K562 (cell line): ENCODE measurements around the gene MED20. TPM values are rescaled to one million over a fixed set of nuclear protein-coding genes. Genes with fewer than 3 reads are reported as not detected.

Experiments used
- ADNP ChIP-seq: fragments of 200-800 bp; sonication (Bioruptor generic); IDR thresholded peaks from 2 replicates; pipeline ENCODE4 v1.6.1; 2016; ENCODE audit warnings: missing genetic modification characterization, missing compliant biosample characterization
- ATF2 ChIP-seq: sonication (generic); formaldehyde crosslinking; IDR thresholded peaks from 2 replicates; pipeline ENCODE4 v1.8.1; 2022; ENCODE audit warnings: missing genetic modification reagents
- CHCHD3 ChIP-seq: fragments of 250-450 bp; sonication (Bioruptor Pico); IDR thresholded peaks from 2 replicates; pipeline ENCODE4 v2.1.2; 2022; ENCODE audit warnings: mild to moderate bottlenecking
- ETV1 ChIP-seq: fragments of 450-650 bp; conservative IDR thresholded peaks from 2 replicates; pipeline ENCODE4 v1.6.1; 2016; ENCODE audit warnings: missing genetic modification characterization, control low read depth, low read depth, missing compliant biosample characterization
- ETV5 ChIP-seq: sonication (generic); formaldehyde crosslinking; IDR thresholded peaks from 2 replicates; pipeline ENCODE4 v1.4.0; 2020; ENCODE audit warnings: low read depth, mild to moderate bottlenecking, missing genetic modification reagents
- HES1 ChIP-seq: fragments of 450-650 bp; IDR thresholded peaks from 2 replicates; pipeline ENCODE4 v1.6.1; 2016; ENCODE audit warnings: low read depth, mild to moderate bottlenecking, moderate library complexity
- MAFK ChIP-seq: IDR thresholded peaks from 2 replicates; pipeline ENCODE4 v1.6.1; 2011; ENCODE audit warnings: low read length, improper control_type of control experiment
- NR2C1 ChIP-seq, 2 experiments: fragments of 450-650 bp; IDR thresholded peaks; 2 replicates each; pipeline ENCODE4 v1.6.1; 2017; ENCODE audit warnings: mild to moderate bottlenecking in 2 of 2, antibody characterized with exemption in 1 of 2, inconsistent platforms in 1 of 2, missing compliant biosample characterization in 1 of 2, missing genetic modification characterization in 1 of 2
- SAFB2 ChIP-seq: fragments of 200-400 bp; formaldehyde crosslinking; IDR thresholded peaks from 2 replicates; pipeline ENCODE4 v1.6.1; 2018; ENCODE audit warnings: borderline replicate concordance, low read length, low read depth, moderate library complexity; ENCODE audit not compliant: severe bottlenecking
- SLC30A9 ChIP-seq: fragments of 250-450 bp; sonication (Bioruptor Pico); IDR thresholded peaks from 2 replicates; pipeline ENCODE4 v1.8.0; 2022; ENCODE audit warnings: mild to moderate bottlenecking, moderate library complexity
- SMARCB1 ChIP-seq: IDR thresholded peaks from 2 replicates; pipeline ENCODE4 v1.6.1; 2011; ENCODE audit warnings: improper control_type of control experiment, low read depth; ENCODE audit not compliant: insufficient read length
- ZFP36 ChIP-seq: fragments of 150-350 bp; IDR thresholded peaks from 2 replicates; pipeline ENCODE4 v1.6.1; 2018; ENCODE audit warnings: low read length, low read depth; ENCODE audit not compliant: partially characterized antibody
- ZNF76 ChIP-seq: fragments of 250-450 bp; sonication (Bioruptor Pico); IDR thresholded peaks from 2 replicates; pipeline ENCODE4 v1.4.0; 2020; ENCODE audit warnings: mild to moderate bottlenecking, moderate library complexity, borderline replicate concordance
- polyA plus RNA-seq, 8 experiments: library from polyadenylated mRNA; depleted of rRNA in 4 of 8; stranded (reverse) in 5 of 8; unstranded in 3 of 8; fragments of >200 nt; fragmentation: Nextera tagmentation in 2 of 8; fragmentation: Illumina TruSeq in 1 of 8; extraction: Ambion mirVana in 2 of 8; extraction: Trizol in 1 of 8; gene quantifications; 2 replicates each; pipeline versions ENCODE4 v1.2.1 to v1.2.3, GENCODE V29; 2011 to 2014; ENCODE audit warnings: inconsistent platforms in 1 of 8, missing spikeins in 1 of 8
- total RNA-seq, 7 experiments: library from RNA; depleted of rRNA in 6 of 7; stranded (reverse); fragments of >200 nt in 6 of 7; fragmentation: Illumina TruSeq in 2 of 7; extraction: Trizol in 2 of 7; gene quantifications; 2 replicates each; pipeline versions ENCODE4 v1.2.1 to v1.2.3, GENCODE V29; 2011 to 2021; ENCODE audit warnings: low replicate concordance in 1 of 7
- TF ChIP-seq, protein P1 (sequence below): fragments of 250-450 bp; sonication (Bioruptor Pico); IDR thresholded peaks from 2 replicates; pipeline ENCODE4 v1.5.0; 2021; ENCODE audit warnings: mild to moderate bottlenecking, moderate library complexity

The MED20 gene
- total and polyA plus RNA-seq, 9 of the 15 experiments (the other 6 are each of a cell fraction or from before 2014, with no cell fraction given) = 27.3 to 80.9 (median 46.0) TPM

- TF ChIP-seq, protein P1, sequence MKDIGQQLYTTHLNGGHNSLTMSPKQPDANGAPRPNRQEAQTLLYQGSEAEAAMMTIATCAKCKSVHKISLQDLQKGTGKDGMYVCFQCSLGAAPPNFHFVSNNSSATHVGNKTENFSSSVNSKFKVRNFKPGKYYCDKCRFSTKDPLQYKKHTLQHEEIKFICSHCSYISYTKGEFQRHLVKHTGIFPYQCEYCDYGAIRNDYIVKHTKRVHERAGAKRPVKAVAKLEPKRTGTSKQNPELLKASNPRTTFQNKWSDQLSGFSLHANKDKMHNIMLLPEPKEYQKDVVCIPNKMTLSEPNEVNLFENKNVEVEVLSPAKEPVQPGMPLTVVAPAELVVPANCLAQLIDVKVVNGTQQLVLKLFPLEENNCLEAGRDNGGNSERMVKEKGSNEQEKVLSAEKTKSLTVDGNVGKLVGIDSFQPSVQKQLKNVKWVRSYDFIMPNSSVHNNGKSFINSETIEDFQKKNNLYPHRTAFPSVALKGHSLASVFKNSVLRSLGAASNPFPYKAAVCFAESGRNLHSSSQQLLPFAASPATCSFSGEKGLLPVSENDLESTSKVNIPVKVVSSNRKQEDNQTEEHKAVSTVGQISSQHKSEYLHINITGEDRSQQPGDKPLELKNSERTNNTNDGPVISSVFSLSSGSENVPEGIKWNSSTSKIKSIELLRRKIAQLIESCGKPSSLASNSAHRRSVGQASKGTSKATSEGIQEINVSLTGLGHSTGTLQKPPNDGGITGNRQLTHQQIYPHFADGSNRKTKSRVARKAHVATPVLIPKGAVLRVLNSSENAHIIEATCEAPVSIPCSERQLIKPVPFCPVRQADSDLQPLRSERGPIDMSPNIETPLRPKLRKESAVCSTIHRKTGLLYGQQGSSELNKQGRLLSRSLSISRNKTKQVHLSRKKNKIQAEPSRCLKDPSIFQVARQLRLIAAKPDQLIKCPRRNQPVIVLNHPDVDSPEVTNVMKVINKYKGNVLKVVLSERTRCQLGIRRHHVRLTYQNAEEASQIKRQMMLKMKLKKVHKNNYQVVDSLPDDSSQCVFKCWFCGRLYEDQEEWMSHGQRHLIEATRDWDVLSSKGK (CRISPR knock-in tag) = no peak
- TF ChIP-seq ETV1 (no peak), ZFP36 (peak; percentile 5), ETV5 (no peak), SAFB2 (no peak), SLC30A9 (CRISPR knock-in tag) (no peak), ZNF76 (no peak), ATF2 (CRISPR knock-in tag) (no peak), MAFK (no peak), CHCHD3 (CRISPR knock-in tag) (no peak), SMARCB1 (no peak), ADNP (tag) (0 out of 2 replicates have a peak, but pooled peaks have one; percentile 57), HES1 (no peak), NR2C1 (IDR thresholded peaks at IDR 0.05) (0 out of 2 replicates have a peak, but pooled peaks have one; percentile 6), NR2C1 (tag; IDR thresholded peaks at IDR 0.05) (no peak)
- TF ChIP-seq, all 486 proteins: peak for 9
Measured at GRCh38 chr6:41966214-41966920, 45.4 kb upstream of the MED20 start (continued).
